ENCODE results near the gene TTLL13.

The TTLL13 gene

GRCh38 chr15:90249203-90249863 is at the start of gene TTLL13:
TTLL13 (plus strand) TSS chr15:90249556; CDS start chr15:90250631, 1,075 bp downstream.
- DNase-seq = no peak

- DNase-seq = no peak
These were observed 48.7 kb upstream of the TTLL13 start for GRCh38 chr15:90200534-90201129.

- DNase-seq = no peak
These were observed 48.0 kb upstream of the TTLL13 start, which contains the start of gene SEMA4B for GRCh38 chr15:90201130-90201943. SEMA4B (plus strand) TSS chr15:90201330; CDS start chr15:90201579, 249 bp downstream.

GRCh38 chr15:90201944-90202375 is 47.4 kb upstream of the TTLL13 start:
- DNase-seq = no peak

- DNase-seq = no peak
These were observed 46.4 kb upstream of the TTLL13 start for GRCh38 chr15:90202929-90203328.

GRCh38 chr15:90203473-90203872 is 45.9 kb upstream of the TTLL13 start:
- no peak for DNase-seq

- DNase-seq = no peak
These were observed 45.4 kb upstream of the TTLL13 start for GRCh38 chr15:90203922-90204321.

- DNase-seq = no peak
These were observed 44.1 kb upstream of the TTLL13 start for GRCh38 chr15:90205050-90205848.

- DNase-seq = no peak
These were observed 43.5 kb upstream of the TTLL13 start for GRCh38 chr15:90205886-90206285.

GRCh38 chr15:90207252-90207651 is 42.1 kb upstream of the TTLL13 start:
- no peak for DNase-seq

GRCh38 chr15:90208356-90208755 is 41.0 kb upstream of the TTLL13 start:
- DNase-seq = no peak

- no peak for DNase-seq
These were observed 39.8 kb upstream of the TTLL13 start for GRCh38 chr15:90209591-90209990.

- no peak for DNase-seq
These were observed 38.8 kb upstream of the TTLL13 start for GRCh38 chr15:90210593-90210992.

- DNase-seq = no peak
These were observed 38.3 kb upstream of the TTLL13 start for GRCh38 chr15:90211009-90211408.

- DNase-seq = no peak
These were observed 37.8 kb upstream of the TTLL13 start for GRCh38 chr15:90211440-90212143.

- DNase-seq = no peak
These were observed 36.9 kb upstream of the TTLL13 start for GRCh38 chr15:90212221-90213098.

GRCh38 chr15:90213122-90213817 is 36.1 kb upstream of the TTLL13 start:
- no peak for DNase-seq

- DNase-seq = no peak
These were observed 35.5 kb upstream of the TTLL13 start for GRCh38 chr15:90213818-90214204.

- DNase-seq = no peak
These were observed 34.7 kb upstream of the TTLL13 start for GRCh38 chr15:90214553-90215196.

Data from NCI-H187 treated with DMSO at 0.1 percent for 48 hours (cell line).